Tibial artery (tissue), 4 donors: ENCODE data around the gene FGD5.
"Not testable (repeated sequence)": the region's sequence is repeated elsewhere in the genome, so short reads cannot be mapped to it uniquely, and the experiment has no call there.

Experiments
- DNase-seq, 2 donors: peaks; one replicate each; pipeline ENCODE4 v3.0.0-alpha.2; 2019
- H3K27ac ChIP-seq, 2 donors: fragments of 200-600 bp; sonication (generic) in 1 of 2; 1 replicate in 1 of 2; 2 replicates in 1 of 2; pipeline ENCODE4 v1.5.1; 2018 to 2019; ENCODE audit warnings: mild to moderate bottlenecking in 1 of 2
- H3K27me3 ChIP-seq, 2 donors: fragments of 200-600 bp; sonication (generic) in 1 of 2; one replicate each; pipeline versions ENCODE4 v1.5.1 to v1.6.0; 2016 to 2019
- H3K36me3 ChIP-seq, 3 donors: fragments of 200-600 bp; sonication (generic) in 2 of 3; one replicate each; pipeline ENCODE4 v1.5.1; 2016 to 2019; ENCODE audit warnings: mild to moderate bottlenecking in 2 of 3
- H3K4me1 ChIP-seq, 4 donors: fragments of 200-600 bp; sonication (generic) in 2 of 4; 1 replicate in 3 of 4; 2 replicates in 1 of 4; pipeline ENCODE4 v1.5.1; 2016 to 2019
- H3K4me3 ChIP-seq, 2 donors: fragments of 200-600 bp; sonication (generic) in 1 of 2; 1 replicate in 1 of 2; 2 replicates in 1 of 2; pipeline ENCODE4 v1.5.1; 2018 to 2019; ENCODE audit warnings: mild to moderate bottlenecking in 2 of 2
- H3K9me3 ChIP-seq, 3 donors: fragments of 200-600 bp; sonication (generic) in 1 of 3; one replicate each; pipeline ENCODE4 v1.5.1; 2016 to 2019
- intact Hi-C: fragments of 100-400 bp; cut with DNase I; formaldehyde crosslinking; loops from one replicate; pipeline ENCODE4 v1.15.0; 2023; ENCODE audit warnings: low total_unique reads
- TF ChIP-seq, protein P1 (sequence below), 2 experiments: fragments of 200-600 bp in 1 of 2; fragments of 450-650 bp in 1 of 2; IDR thresholded peaks; one replicate each; pipeline ENCODE4 v1.5.1; 2017 to 2019; ENCODE audit warnings: antibody characterized with exemption in 2 of 2, mild to moderate bottlenecking in 1 of 2, moderate library complexity in 1 of 2

FGD5 gene

DNA sequence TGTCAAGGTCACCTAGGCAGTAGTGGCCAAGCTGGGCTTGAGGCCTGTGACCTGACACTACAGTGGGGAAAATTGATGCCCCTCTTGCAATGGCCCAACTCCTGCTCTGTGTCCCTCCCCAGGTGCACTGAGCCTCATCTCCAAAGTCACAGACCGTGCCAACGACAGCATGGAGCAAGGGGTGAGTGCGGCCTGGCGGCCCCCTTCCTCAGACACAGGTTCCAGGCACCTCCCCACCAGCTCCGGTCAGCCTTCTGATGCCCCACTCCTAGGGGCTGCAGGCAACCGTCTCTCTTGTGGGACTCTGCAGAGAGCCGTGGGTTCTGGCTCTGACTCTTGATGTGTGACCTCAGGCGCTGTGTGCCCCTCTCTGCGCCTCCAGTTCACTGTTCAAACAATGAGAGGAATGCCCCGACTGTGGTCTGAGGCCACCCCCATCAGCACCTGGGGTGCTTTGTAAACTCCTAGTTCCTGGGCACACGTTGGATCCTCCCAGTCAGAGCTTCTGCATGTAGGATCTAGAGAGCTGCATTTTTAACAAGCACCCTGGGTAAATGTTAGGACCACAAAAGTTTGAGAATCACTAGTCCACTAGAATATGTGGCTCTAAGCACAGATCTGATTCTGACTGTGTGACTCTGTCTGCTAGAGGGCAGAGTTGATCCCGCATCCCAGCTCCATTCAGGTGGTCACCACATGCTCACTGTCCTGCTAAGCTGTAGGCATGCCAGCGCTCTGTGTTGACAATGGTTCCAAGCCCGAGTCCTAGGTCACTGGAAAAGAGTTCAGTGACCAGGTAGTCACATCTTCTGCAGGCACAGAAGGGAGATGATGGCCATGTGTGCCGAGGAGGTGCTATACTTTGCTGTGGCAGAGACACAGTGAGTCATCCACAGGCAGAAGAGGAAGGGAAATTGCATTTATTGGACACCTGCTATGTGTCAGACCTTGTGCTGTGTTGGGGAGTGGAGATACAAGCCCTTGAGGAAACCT is 82.4 kb downstream of the FGD5 start:
- Histone ChIP-seq H3K9me3 (no peaks in the 10 kb centered on the region), H3K4me1 (no peaks in the 10 kb centered on the region), H3K27ac (no peak overlapping the region), H3K4me3 (no peak overlapping the region), H3K27me3 (no peaks in the 10 kb centered on the region), H3K36me3 (peaks cover 0 to 28% (median 16%) of the 10 kb centered on the region in 3 donors)
- intact Hi-C loops = no loop called here
- TF ChIP-seq, protein P1, sequence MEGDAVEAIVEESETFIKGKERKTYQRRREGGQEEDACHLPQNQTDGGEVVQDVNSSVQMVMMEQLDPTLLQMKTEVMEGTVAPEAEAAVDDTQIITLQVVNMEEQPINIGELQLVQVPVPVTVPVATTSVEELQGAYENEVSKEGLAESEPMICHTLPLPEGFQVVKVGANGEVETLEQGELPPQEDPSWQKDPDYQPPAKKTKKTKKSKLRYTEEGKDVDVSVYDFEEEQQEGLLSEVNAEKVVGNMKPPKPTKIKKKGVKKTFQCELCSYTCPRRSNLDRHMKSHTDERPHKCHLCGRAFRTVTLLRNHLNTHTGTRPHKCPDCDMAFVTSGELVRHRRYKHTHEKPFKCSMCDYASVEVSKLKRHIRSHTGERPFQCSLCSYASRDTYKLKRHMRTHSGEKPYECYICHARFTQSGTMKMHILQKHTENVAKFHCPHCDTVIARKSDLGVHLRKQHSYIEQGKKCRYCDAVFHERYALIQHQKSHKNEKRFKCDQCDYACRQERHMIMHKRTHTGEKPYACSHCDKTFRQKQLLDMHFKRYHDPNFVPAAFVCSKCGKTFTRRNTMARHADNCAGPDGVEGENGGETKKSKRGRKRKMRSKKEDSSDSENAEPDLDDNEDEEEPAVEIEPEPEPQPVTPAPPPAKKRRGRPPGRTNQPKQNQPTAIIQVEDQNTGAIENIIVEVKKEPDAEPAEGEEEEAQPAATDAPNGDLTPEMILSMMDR (IDR thresholded peaks at IDR 0.05) = no peak
- DNase-seq = no peak

- Histone ChIP-seq H3K27me3 (no peaks in the 10 kb centered on the region), H3K4me3 (no peak overlapping the region), H3K36me3 (peaks cover 0 to 31% (median 14%) of the 10 kb centered on the region in 3 donors), H3K9me3 (no peaks in the 10 kb centered on the region), H3K4me1 (no peaks in the 10 kb centered on the region), H3K27ac (no peak overlapping the region)
- TF ChIP-seq, protein P1 (IDR thresholded peaks at IDR 0.05) = no peak
- intact Hi-C loops = no loop called here
- peak in 1 of 2 donors; percentile 55 for DNase-seq
Observed at GRCh38 chr3:14902719-14903118, 84.0 kb downstream of the FGD5 start.

- H3K4me1 ChIP-seq = not testable (repeated sequence)
Observed at GRCh38 chr3:14903501-14903900, 84.7 kb downstream of the FGD5 start.

DNA sequence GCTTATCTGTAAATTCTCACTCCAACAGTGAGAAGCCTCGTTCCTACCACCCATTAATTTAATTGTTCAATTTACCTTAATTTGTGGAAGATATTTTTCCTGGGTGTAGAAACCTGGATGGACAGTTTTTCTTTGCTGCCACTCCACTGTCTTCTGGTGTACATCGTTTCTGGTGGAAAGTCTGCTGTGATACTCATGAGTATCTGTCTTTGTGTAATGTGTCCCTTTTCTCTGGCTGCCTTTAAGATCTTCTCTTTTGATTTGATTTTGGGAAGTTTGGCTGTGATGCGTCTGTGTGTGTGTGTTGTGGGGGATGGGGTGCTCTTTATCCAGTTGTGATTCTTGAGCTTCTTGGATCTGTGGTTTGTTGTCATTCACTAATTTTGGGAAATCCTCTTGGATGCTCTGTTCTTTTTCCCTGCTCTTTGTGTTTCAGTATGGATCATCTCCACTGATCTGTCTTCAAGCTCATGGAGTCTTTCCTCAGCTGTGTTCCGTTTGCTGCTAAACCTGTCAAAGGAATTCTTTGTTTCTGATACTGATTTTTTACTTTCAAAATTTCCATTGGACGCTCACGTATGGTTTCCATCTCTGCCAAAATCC is 86.4 kb downstream of the FGD5 start:
- no peak overlapping the region for H3K27ac ChIP-seq

More at GRCh38 chr3:14903501-14903900, 84.7 kb downstream of the FGD5 start:
- DNase-seq, H3K9me3 ChIP-seq, intact Hi-C loops, H3K27ac ChIP-seq, H3K4me3 ChIP-seq, H3K27me3 ChIP-seq: not testable (repeated sequence)
- H3K36me3 ChIP-seq = peaks cover 0 to 23% (median 11%) of the 10 kb centered on the region in 3 donors

DNA sequence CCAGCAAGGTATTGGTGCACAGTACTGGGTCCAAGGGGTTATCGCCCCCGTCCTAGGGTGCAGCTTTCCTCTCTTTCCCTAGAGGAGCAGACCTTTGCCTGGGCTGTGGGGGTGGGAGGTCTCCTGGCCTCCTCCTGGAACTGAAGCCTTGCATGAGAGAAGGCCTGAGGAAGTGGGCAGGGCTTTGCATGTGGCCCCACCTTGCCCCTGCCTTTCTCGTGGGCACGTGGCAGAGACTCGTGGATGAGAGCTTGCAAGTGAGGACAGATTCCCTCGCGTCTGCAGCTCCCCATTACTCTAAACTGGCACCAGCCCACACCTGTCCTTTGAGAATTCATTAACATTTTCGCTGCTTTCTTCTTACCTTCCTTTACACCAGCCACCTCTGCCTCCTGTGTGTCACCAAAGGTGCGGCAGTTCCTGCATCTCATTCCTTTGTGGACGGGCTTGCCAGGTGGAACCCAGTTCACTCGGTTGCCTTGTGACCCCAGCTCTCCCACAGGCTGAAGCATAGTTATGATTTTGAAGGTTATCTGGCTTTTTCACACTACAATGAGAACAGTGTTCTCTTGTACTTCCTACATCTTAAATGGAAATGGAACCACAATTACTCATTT is 87.7 kb downstream of the FGD5 start:
- H3K36me3 ChIP-seq = peaks cover 0 to 5% (median under 1%) of the 10 kb centered on the region in 3 donors
- no peak overlapping the region for H3K27ac ChIP-seq
- H3K4me3 ChIP-seq = no peak overlapping the region
- no peaks in the 10 kb centered on the region for H3K27me3 ChIP-seq
- TF ChIP-seq, protein P1 (IDR thresholded peaks at IDR 0.05) = no peak
- intact Hi-C loops = loop anchor here (5.0 kb wide), 1 partner anchor 1881 kb away; no protein-coding TSS in a partner anchor
- no peaks in the 10 kb centered on the region for H3K4me1 ChIP-seq
- no peaks in the 10 kb centered on the region for H3K9me3 ChIP-seq
- DNase-seq = peak in 1 of 2 donors; percentile 35

More for the DNA sequence above, 86.4 kb downstream of the FGD5 start:
- no peaks in the 10 kb centered on the region for H3K27me3 ChIP-seq
- H3K36me3 ChIP-seq = peaks cover 0 to 16% (median 11%) of the 10 kb centered on the region in 3 donors
- intact Hi-C loops = loop anchor here (5.0 kb wide), 1 partner anchor 1882 kb away; no protein-coding TSS in a partner anchor
- TF ChIP-seq, protein P1 (IDR thresholded peaks at IDR 0.05) = no peak
- no peaks in the 10 kb centered on the region for H3K9me3 ChIP-seq
- H3K4me1 ChIP-seq = no peaks in the 10 kb centered on the region
- no peak for DNase-seq
- H3K4me3 ChIP-seq = no peak overlapping the region
